Activated naive CD4-positive, alpha-beta T cell treated with anti-CD3 and anti-CD28 coated beads for 36 hours (primary cell): ENCODE data around the gene PLEKHG3. TPM values are rescaled to one million over a fixed set of nuclear protein-coding genes. Genes with fewer than 3 reads are reported as not detected.

Experiments used
- CTCF ChIA-PET: fragments of 350-600 bp; sonication (Branson Sonifier 250); formaldehyde crosslinking; loops from one replicate; lab custom pipeline; 2021; ENCODE audit warnings: antibody characterized with exemption; lab: Charles Lee
- DNase-seq: peaks from one replicate; pipeline ENCODE4 v3.0.0-alpha.2; 2020
- H3K27ac Mint-ChIP-seq: one replicate; pipeline ENCODE4 v1.8.0; 2021; ENCODE audit warnings: mild to moderate bottlenecking, mixed read lengths
- H3K27me3 Mint-ChIP-seq: one replicate; pipeline ENCODE4 v1.8.0; 2021; ENCODE audit warnings: low read depth, mixed read lengths
- H3K36me3 Mint-ChIP-seq: one replicate; pipeline ENCODE4 v1.8.0; 2021; ENCODE audit warnings: low read depth, mixed read lengths
- H3K4me1 Mint-ChIP-seq: one replicate; pipeline ENCODE4 v1.8.0; 2021; ENCODE audit warnings: low read depth, mixed read lengths
- H3K4me3 Mint-ChIP-seq: one replicate; pipeline ENCODE4 v1.8.0; 2021; ENCODE audit warnings: mild to moderate bottlenecking, moderate library complexity, mixed read lengths
- H3K9me3 Mint-ChIP-seq: one replicate; pipeline ENCODE4 v1.8.0; 2021; ENCODE audit warnings: mixed read lengths
- intact Hi-C: fragments of 100-400 bp; cut with micrococcal nuclease; formaldehyde crosslinking; loops from one replicate; pipeline ENCODE4 v1.15.1; 2023
- total RNA-seq, 2 experiments: library from RNA; stranded (reverse); gene quantifications; one replicate each; pipeline ENCODE4 v1.2.3, GENCODE V29; 2021

Gene PLEKHG3
- total RNA-seq, 2 experiments from 2014 or later, result 0.48 to 1.1 TPM

DNA sequence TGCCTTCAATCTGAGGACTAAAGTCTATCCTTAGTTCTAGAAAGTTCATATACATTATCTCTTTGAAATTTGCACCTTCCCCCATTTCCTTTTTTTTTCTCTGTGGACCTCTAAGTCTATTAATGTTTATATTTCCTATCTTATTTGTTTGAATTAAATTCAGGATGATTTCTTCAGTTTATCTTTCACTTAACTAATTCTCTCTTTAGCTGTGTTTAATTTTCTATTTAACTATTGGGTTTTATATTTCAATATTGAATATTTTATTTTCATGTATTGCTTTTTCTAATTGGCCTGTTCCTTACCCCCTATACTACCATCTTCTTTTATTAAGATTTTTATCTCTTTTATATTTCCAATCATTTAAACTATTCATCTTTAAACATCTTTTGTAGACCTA lies 9.5 kb downstream of the PLEKHG3 start:
- H3K36me3 Mint-ChIP-seq, result no peaks in the 10 kb centered on the region
- no peak overlapping the region for H3K4me3 Mint-ChIP-seq
- peaks cover 8% of the 10 kb centered on the region for H3K4me1 Mint-ChIP-seq
- CTCF ChIA-PET, result interaction anchor here (0.7 kb wide), 1 partner anchor 11 kb away, joined by 3 read pairs; no protein-coding TSS in a partner anchor
- peaks cover 15% of the 10 kb centered on the region for H3K9me3 Mint-ChIP-seq
- intact Hi-C loops, result no loop called here
- H3K27ac Mint-ChIP-seq, result no peak overlapping the region
- H3K27me3 Mint-ChIP-seq, result no peaks in the 10 kb centered on the region
- no peak for DNase-seq

DNA sequence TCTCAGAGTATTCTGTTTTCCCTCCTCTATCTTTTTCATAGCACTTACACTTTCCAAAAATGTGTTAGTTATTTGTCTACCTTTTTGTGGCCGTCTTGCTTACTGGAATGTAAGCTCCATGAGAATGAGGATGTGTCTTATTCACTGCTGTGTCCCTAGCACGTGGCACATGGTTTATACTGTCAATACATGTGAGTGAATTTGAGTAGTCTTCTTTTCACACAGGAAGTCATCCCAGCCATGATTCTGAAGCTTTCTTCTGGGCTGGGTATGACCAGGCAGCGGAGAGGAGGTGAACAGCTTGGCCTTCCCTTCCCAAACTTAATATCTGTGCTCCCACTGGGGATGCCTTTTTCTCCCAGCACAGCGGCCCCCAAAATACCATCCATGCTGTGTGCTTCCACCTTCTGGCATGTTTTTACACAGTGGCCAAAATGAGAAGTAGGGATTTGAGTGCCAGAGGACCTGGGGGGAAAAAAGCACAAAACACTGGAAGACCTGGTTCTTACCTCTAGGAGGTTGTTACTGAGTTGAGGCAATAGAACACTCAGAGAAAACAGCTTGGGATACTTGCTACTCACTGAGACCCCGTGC lies 10.3 kb downstream of the PLEKHG3 start:
- intact Hi-C loops, result no loop called here
- DNase-seq, result no peak
- peaks cover under 1% of the 10 kb centered on the region for H3K4me1 Mint-ChIP-seq
- no peaks in the 10 kb centered on the region for H3K36me3 Mint-ChIP-seq
- no peak overlapping the region for H3K27ac Mint-ChIP-seq
- H3K9me3 Mint-ChIP-seq, result peaks cover 15% of the 10 kb centered on the region
- CTCF ChIA-PET, result no interaction called here
- H3K27me3 Mint-ChIP-seq, result no peaks in the 10 kb centered on the region
- H3K4me3 Mint-ChIP-seq, result no peak overlapping the region

DNA sequence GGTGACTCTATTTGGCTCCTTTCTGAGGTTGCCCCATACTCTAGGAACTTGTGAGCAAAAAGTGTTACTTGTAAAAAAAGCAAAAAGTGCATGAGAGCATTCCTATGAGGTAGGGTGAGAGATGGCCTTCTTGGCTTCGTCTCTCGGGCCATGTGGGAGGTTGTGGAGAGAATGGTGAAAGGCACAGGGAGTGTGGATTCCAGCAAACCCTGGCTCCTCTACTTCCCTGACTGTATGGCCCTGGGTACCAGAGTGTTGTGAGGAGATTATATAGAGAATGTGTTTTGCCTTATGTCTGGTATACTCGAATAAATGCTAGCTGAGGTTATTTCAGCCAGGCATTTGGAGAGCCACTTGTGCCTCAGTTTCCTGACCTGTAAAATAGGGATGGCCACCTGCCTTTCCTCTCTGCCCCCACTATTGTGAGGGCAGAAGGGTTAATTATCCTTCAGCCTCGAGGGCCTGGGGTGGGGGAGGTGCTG lies 11.0 kb downstream of the PLEKHG3 start:
- no peaks in the 10 kb centered on the region for H3K36me3 Mint-ChIP-seq
- intact Hi-C loops, result no loop called here
- no peak overlapping the region for H3K4me3 Mint-ChIP-seq
- no peaks in the 10 kb centered on the region for H3K27me3 Mint-ChIP-seq
- CTCF ChIA-PET, result no interaction called here
- peaks cover 15% of the 10 kb centered on the region for H3K9me3 Mint-ChIP-seq
- peak; percentile 3 for DNase-seq
- no peak overlapping the region for H3K27ac Mint-ChIP-seq
- no peaks in the 10 kb centered on the region for H3K4me1 Mint-ChIP-seq

DNA sequence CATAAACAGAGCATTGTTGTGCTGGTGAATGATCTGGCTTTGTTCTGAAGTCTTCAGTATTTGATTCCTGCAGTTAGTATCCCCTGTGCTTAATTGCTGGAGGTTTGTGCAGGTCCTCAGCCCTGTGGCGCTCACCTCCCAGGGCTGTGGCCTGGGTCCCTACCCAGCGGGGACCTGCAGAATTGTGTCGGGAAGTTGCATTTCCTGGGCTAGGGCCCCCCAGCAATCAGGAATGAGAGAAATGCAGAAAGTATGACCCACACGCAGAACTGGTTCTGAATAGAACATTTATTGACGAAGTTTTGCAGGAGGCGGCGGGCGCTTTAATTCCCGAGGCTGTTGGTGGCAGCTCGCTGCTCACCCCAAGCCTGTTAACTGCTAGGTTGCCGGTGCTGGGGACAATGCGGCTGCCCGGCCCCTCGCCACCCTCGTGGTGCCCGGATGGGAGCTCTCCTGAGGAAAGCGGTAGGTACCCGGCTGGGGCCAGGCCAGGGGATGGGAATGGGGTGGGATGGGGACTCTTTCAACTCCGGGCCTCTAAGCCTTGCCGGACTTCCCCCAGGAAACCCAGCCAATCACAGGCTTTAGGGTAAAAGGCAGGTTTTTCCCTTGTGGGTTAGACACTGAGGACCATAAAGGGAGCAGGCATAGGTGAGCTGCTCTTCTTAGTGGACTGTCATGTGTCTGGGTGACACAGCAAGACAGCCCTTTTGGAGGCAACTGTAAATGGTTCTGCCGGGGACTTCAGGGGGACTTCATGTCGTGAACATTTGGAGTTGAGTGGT lies 11.6 kb downstream of the PLEKHG3 start:
- Mint-ChIP-seq H3K4me3 (no peak overlapping the region), H3K27ac (no peak overlapping the region), H3K4me1 (no peaks in the 10 kb centered on the region), H3K36me3 (no peaks in the 10 kb centered on the region), H3K9me3 (peaks cover 15% of the 10 kb centered on the region), H3K27me3 (no peaks in the 10 kb centered on the region)
- intact Hi-C loops, result no loop called here
- CTCF ChIA-PET, result no interaction called here
- DNase-seq, result peak; percentile 4

DNA sequence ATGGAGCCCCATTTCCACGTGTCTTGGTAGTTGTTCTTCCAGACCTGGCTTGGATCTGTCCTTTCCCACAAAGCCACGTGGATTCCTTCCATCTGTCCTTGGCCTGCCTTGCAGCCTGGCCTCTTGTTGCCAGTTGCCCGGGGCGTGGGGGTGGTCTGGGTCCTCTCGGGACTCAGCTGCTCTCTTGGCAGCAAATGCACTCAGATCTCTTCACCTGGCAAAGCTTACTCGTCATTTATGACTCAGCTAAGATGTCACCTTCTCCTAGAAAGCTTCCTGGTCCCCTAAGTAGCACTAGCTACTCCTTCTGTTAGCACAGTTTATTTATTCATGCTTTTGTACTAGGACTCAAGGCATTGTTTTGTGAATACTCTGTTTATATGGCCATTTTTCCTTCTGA lies 13.6 kb downstream of the PLEKHG3 start:
- DNase-seq, result no peak
- Mint-ChIP-seq H3K27me3 (no peaks in the 10 kb centered on the region), H3K4me3 (no peak overlapping the region), H3K36me3 (no peaks in the 10 kb centered on the region), H3K27ac (no peak overlapping the region), H3K9me3 (peaks cover 11% of the 10 kb centered on the region), H3K4me1 (peaks cover 9% of the 10 kb centered on the region)
- CTCF ChIA-PET, result no interaction called here
- intact Hi-C loops, result no loop called here

DNA sequence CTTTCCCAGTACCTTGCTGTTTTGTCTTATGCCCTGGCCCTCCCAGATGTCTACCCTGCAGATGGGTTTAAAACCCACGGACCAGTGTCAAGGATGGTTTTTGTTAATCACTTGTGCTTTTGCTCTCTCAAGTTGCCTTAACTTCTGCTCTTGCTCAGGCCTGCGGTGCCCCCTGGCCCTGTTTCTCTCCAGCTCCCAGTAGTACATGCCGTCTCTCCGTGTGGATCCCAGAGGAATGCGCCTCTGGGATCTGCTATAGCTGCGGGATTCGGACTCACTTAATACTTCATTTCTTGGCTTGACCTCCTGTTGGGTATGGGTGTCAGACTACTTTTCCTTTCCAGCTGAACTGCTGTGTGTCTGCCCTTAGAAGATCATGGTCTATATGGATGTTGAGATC lies 14.5 kb downstream of the PLEKHG3 start:
- Mint-ChIP-seq H3K9me3 (peaks cover 6% of the 10 kb centered on the region), H3K27me3 (no peaks in the 10 kb centered on the region), H3K27ac (no peak overlapping the region), H3K4me3 (no peak overlapping the region), H3K4me1 (peaks cover 16% of the 10 kb centered on the region), H3K36me3 (no peaks in the 10 kb centered on the region)
- no peak for DNase-seq
- intact Hi-C loops, result no loop called here
- CTCF ChIA-PET, result no interaction called here

DNA sequence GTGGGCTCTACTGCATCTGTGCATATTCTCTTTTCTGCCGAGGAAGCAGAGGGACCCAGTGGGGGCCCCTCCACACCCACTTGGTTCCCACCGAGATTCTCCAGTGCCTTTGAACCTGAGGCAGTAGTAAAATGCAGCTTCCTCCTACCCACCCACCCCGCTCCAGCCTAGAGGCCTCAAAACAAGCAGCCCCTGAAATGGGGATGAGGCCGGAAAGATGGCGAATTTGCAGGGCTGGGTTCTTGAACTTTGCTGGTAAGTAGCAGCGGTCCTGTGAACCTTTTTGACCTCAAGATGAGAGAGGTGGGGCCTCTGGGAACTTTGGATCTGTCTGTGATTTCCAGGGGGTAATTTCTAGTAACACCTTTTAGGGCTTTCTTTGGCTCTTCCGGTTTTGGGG lies 15.4 kb downstream of the PLEKHG3 start:
- Mint-ChIP-seq H3K4me3 (no peak overlapping the region), H3K4me1 (peaks cover 24% of the 10 kb centered on the region), H3K27ac (no peak overlapping the region), H3K27me3 (no peaks in the 10 kb centered on the region), H3K9me3 (no peaks in the 10 kb centered on the region), H3K36me3 (no peaks in the 10 kb centered on the region)
- intact Hi-C loops, result no loop called here
- CTCF ChIA-PET, result no interaction called here
- no peak for DNase-seq

DNA sequence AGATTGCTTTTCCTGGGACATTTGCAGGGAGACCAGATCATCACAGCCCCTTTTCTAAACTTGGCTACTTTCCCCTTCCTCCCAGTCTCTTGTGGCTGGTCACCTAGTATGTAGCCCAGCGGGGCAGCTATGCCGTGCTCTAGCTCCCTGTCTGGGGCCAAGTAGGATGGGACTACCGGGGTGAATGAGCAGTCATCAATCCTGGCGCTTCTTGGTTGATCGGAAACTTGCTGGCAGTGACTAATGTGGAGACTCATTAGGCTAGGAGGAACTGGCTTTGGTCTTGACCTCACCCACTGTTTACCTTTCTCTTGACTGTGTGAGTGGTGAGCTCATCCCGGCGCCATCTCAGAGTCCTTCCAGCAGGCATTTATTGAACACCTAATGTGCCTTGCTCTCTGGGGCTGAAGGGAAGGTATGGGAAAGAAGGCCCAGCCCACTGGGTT lies 15.9 kb downstream of the PLEKHG3 start:
- no peaks in the 10 kb centered on the region for H3K27me3 Mint-ChIP-seq
- H3K36me3 Mint-ChIP-seq, result no peaks in the 10 kb centered on the region
- intact Hi-C loops, result no loop called here
- H3K4me1 Mint-ChIP-seq, result peaks cover 25% of the 10 kb centered on the region
- H3K9me3 Mint-ChIP-seq, result no peaks in the 10 kb centered on the region
- no peak overlapping the region for H3K4me3 Mint-ChIP-seq
- CTCF ChIA-PET, result no interaction called here
- H3K27ac Mint-ChIP-seq, result no peak overlapping the region
- DNase-seq, result peak; percentile 0

DNA sequence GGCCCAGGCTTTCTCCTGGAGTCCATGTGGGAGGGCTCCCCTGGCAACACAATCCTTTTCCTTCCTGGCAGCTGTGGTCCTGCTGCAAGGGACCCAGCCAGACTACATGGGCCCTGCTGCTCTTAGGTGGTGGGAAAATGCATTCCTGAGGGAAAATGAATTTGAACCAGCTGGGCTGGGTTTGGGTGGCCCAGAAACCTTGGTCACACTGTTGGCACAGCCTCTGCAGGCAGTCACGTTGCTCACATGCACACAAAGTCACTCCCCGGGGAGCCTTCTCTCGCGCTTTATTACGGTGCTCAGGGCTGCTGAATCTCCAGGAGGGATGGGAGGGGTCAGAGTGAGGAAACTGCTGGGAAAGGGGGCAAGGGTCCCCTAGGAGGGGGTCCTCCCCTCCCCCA lies 17.2 kb downstream of the PLEKHG3 start:
- Mint-ChIP-seq H3K9me3 (no peaks in the 10 kb centered on the region), H3K27me3 (no peaks in the 10 kb centered on the region), H3K4me3 (no peak overlapping the region), H3K27ac (no peak overlapping the region), H3K4me1 (peaks cover 28% of the 10 kb centered on the region), H3K36me3 (no peaks in the 10 kb centered on the region)
- DNase-seq, result no peak
- intact Hi-C loops, result no loop called here
- CTCF ChIA-PET, result no interaction called here

DNA sequence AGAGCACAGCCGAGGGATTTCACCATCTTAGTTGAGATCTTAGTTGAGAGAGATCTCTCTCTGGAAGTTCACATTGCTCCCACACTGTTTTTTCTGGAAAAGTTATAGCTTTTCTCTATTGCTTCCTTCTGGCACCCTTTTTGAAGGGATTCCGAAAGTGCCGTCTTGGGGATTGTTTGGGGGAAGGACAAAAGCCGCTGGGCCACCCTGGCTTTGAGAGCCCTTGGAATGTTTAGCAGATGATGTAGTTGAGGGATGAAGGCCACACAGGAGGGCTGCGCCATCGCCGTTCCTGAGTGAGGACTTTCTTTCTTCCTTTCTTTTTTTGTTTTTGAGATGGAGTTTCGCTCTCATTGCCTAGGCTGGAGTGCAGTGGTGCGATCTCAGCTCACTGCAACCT lies 17.7 kb downstream of the PLEKHG3 start:
- CTCF ChIA-PET, result no interaction called here
- peaks cover 28% of the 10 kb centered on the region for H3K4me1 Mint-ChIP-seq
- intact Hi-C loops, result no loop called here
- no peaks in the 10 kb centered on the region for H3K36me3 Mint-ChIP-seq
- H3K27ac Mint-ChIP-seq, result no peak overlapping the region
- H3K27me3 Mint-ChIP-seq, result no peaks in the 10 kb centered on the region
- no peak for DNase-seq
- no peaks in the 10 kb centered on the region for H3K9me3 Mint-ChIP-seq
- H3K4me3 Mint-ChIP-seq, result no peak overlapping the region

DNA sequence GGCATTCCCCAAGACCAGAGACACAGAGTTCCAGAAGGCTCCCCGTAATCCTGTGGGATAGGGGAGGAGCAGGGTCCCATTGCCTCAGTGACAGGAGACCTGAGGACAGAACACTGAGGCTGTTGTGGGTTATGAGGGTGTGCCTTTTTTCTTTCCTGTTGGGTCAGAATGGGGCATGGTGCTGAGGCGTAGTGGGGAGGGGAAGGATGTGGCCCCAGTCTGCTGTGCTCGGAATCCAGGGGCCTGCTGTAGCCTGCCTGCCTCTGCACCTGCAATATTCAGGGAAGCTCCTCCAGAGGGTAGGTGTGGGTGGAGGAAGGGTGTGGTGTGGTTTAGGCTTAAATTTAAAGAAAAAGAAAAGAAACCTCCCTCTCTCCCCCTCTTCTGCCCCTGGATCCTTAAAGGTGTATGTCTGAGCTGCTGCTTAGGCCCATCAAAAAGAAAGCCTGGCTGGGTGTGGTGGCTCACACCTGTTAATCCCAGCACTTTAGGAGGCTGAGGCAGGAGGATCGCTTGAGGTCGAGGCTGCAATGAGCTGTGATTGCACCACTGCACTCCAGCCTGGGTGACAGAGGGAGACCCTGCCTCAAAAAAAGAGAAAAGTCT lies 18.7 kb downstream of the PLEKHG3 start:
- CTCF ChIA-PET, result no interaction called here
- intact Hi-C loops, result no loop called here
- Mint-ChIP-seq H3K4me1 (peaks cover 28% of the 10 kb centered on the region), H3K27me3 (no peaks in the 10 kb centered on the region), H3K9me3 (no peaks in the 10 kb centered on the region), H3K4me3 (no peak overlapping the region), H3K27ac (no peak overlapping the region), H3K36me3 (no peaks in the 10 kb centered on the region)
- no peak for DNase-seq

DNA sequence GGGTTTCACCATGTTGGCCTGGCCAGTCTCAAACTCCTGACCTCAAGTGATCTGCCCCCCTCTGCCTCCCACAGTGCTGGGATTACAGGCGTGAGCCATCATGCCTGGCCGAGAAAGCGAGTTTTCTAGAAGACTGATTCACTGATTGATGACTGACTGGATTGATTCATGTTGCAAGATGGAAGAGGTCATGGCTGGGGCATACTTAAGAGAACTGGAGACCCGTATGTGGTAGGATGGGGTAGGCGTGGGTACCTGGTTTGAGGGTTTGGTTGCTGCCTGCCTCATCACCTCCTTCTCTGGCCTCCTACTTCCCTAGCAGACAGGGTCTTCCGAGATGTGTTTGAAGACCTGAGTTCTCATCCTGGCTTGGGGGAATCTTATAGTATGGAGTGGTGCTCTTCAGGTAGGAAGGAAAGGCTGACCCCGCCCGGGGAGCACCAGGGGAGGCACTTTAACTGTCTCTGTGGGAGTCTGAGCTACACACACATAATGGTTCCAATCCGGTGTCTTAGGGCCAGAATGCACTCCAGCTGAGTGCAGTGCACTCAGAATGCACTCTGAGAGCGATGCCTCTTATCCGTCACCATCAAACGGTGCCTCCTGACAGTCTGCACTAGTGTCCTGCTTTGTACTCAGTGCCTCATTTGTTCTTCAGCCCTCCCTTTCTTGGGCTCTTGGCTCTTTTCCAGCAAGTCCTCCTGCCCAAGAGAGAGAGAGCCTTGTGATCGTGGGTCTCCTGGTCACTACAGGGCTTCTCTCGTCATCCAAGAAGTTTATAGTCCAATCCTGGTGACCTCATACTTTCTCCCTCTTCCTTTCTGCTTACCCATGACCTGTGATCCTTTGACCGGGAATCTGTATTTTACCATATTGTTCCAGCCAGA lies 19.7 kb downstream of the PLEKHG3 start:
- no peak overlapping the region for H3K27ac Mint-ChIP-seq
- intact Hi-C loops, result no loop called here
- H3K4me3 Mint-ChIP-seq, result no peak overlapping the region
- no peaks in the 10 kb centered on the region for H3K27me3 Mint-ChIP-seq
- no peaks in the 10 kb centered on the region for H3K9me3 Mint-ChIP-seq
- no peaks in the 10 kb centered on the region for H3K36me3 Mint-ChIP-seq
- CTCF ChIA-PET, result interaction anchor here (0.6 kb wide), 1 partner anchor 153 kb away, joined by 3 read pairs; no protein-coding TSS in a partner anchor
- no peak for DNase-seq
- peaks cover 28% of the 10 kb centered on the region for H3K4me1 Mint-ChIP-seq
